K562 (cell line): ENCODE measurements around the gene SLC7A5. TPM values are rescaled to one million over a fixed set of nuclear protein-coding genes. Genes with fewer than 3 reads are reported as not detected.

ENCODE experiments used
- AFF4 ChIP-seq: sonication (generic); formaldehyde crosslinking; IDR thresholded peaks from 2 replicates; pipeline ENCODE4 v1.8.0; 2023; ENCODE audit warnings: mild to moderate bottlenecking, missing genetic modification reagents
- CREB3 ChIP-seq: fragments of 450-650 bp; conservative IDR thresholded peaks from 2 replicates; pipeline ENCODE4 v1.6.1; 2016; ENCODE audit warnings: missing genetic modification characterization, low read depth, mild to moderate bottlenecking, missing compliant biosample characterization, moderate library complexity
- ETS2 ChIP-seq: IDR thresholded peaks from 2 replicates; pipeline ENCODE4 v1.6.1; 2016; ENCODE audit warnings: borderline replicate concordance, missing genetic modification characterization, mild to moderate bottlenecking, moderate library complexity, missing compliant biosample characterization; ENCODE audit not compliant: poor library complexity, severe bottlenecking
- IFI16 ChIP-seq: fragments of 250-450 bp; sonication (Bioruptor Pico); IDR thresholded peaks from 2 replicates; pipeline ENCODE4 v2.1.2; 2022; ENCODE audit warnings: mild to moderate bottlenecking, inconsistent platforms
- KAT2B ChIP-seq: IDR thresholded peaks from one replicate; pipeline ENCODE4 v1.6.1; 2012; ENCODE audit warnings: low read depth, mild to moderate bottlenecking, control low read depth, inconsistent platforms, low read length, moderate library complexity
- MYNN ChIP-seq, 2 experiments: sonication (generic); formaldehyde crosslinking in 1 of 2; IDR thresholded peaks; 2 replicates each; pipeline versions ENCODE4 v1.5.0 to v1.6.1; 2016 to 2020; ENCODE audit warnings: antibody characterized with exemption in 1 of 2, missing genetic modification reagents in 1 of 2
- NFYB ChIP-seq: IDR thresholded peaks from 2 replicates; pipeline ENCODE4 v1.6.1; 2011; ENCODE audit warnings: mild to moderate bottlenecking, moderate library complexity; ENCODE audit not compliant: insufficient read length; ENCODE audit errors: extremely low read depth
- RNF2 ChIP-seq: sonication (generic); IDR thresholded peaks from 2 replicates; pipeline ENCODE4 v1.6.1; 2016
- ZNF280A ChIP-seq: fragments of 450-650 bp; IDR thresholded peaks from 2 replicates; pipeline ENCODE4 v1.6.1; 2018; ENCODE audit warnings: mild to moderate bottlenecking, low read depth; ENCODE audit not compliant: partially characterized antibody
- ZNF407 ChIP-seq: fragments of 450-650 bp; IDR thresholded peaks from 2 replicates; pipeline ENCODE4 v1.6.1; 2016; ENCODE audit warnings: low read depth
- polyA plus RNA-seq, 8 experiments: library from polyadenylated mRNA; depleted of rRNA in 4 of 8; stranded (reverse) in 5 of 8; unstranded in 3 of 8; fragments of >200 nt; fragmentation: Nextera tagmentation in 2 of 8; fragmentation: Illumina TruSeq in 1 of 8; extraction: Ambion mirVana in 2 of 8; extraction: Trizol in 1 of 8; gene quantifications; 2 replicates each; pipeline versions ENCODE4 v1.2.1 to v1.2.3, GENCODE V29; 2011 to 2014; ENCODE audit warnings: inconsistent platforms in 1 of 8, missing spikeins in 1 of 8
- total RNA-seq, 7 experiments: library from RNA; depleted of rRNA in 6 of 7; stranded (reverse); fragments of >200 nt in 6 of 7; fragmentation: Illumina TruSeq in 2 of 7; extraction: Trizol in 2 of 7; gene quantifications; 2 replicates each; pipeline versions ENCODE4 v1.2.1 to v1.2.3, GENCODE V29; 2011 to 2021; ENCODE audit warnings: low replicate concordance in 1 of 7

SLC7A5 gene
- total and polyA plus RNA-seq, 9 of the 15 experiments (the other 6 are each of a cell fraction or from before 2014, with no cell fraction given): 1.9 to 220 (median 18.6) TPM

- TF ChIP-seq ZNF280A (no peak), CREB3 (tag) (no peak), RNF2 (peak; percentile 88), AFF4 (CRISPR knock-in tag) (no peak; the same call in 1 of the 2 replicates), ETS2 (tag) (no peak), MYNN (IDR thresholded peaks at IDR 0.05) (no peak), MYNN (CRISPR knock-in tag; IDR thresholded peaks at IDR 0.05) (no peak), ZNF407 (no peak), KAT2B (no peak), NFYB (no peak), IFI16 (CRISPR knock-in tag) (no peak)
Measured at GRCh38 chr16:87806641-87807546, 62.4 kb downstream of the SLC7A5 start (continued).
